IPS-15b (cell line): ENCODE measurements around the gene ITGB5.
"Not testable (repeated sequence)": the region's sequence is repeated elsewhere in the genome, so short reads cannot be mapped to it uniquely, and the experiment has no call there.

Experiments used
- H3K27me3 ChIP-seq: one replicate; pipeline ENCODE4 v1.6.1; 2013; ENCODE audit warnings: low read length; ENCODE audit not compliant: control insufficient read depth, insufficient read depth
- H3K36me3 ChIP-seq: one replicate; pipeline ENCODE4 v1.6.1; 2013; ENCODE audit warnings: low read length; ENCODE audit not compliant: control insufficient read depth, insufficient read depth
- H3K4me1 ChIP-seq: one replicate; pipeline ENCODE4 v1.6.1; 2013; ENCODE audit warnings: mild to moderate bottlenecking, low read length; ENCODE audit not compliant: control insufficient read depth, insufficient read depth
- H3K4me3 ChIP-seq: one replicate; pipeline ENCODE4 v1.5.1; 2013; ENCODE audit warnings: low read depth, low read length
- H3K9ac ChIP-seq: one replicate; pipeline ENCODE4 v1.6.1; 2013; ENCODE audit warnings: low read depth, mild to moderate bottlenecking, low read length
- H3K9me3 ChIP-seq: one replicate; pipeline ENCODE4 v1.6.1; 2013; ENCODE audit warnings: mild to moderate bottlenecking, low read length; ENCODE audit not compliant: control insufficient read depth, insufficient read depth

The ITGB5 gene

GRCh38 chr3:124787476-124788195 is 99.5 kb downstream of the ITGB5 start:
- Histone ChIP-seq H3K9me3 (no peaks in the 10 kb centered on the region), H3K4me1 (no peaks in the 10 kb centered on the region), H3K27me3 (no peaks in the 10 kb centered on the region), H3K36me3 (peaks cover 7% of the 10 kb centered on the region), H3K9ac (no peak overlapping the region), H3K4me3 (no peak overlapping the region)

- Histone ChIP-seq H3K9me3 (no peaks in the 10 kb centered on the region), H3K27me3 (no peaks in the 10 kb centered on the region), H3K36me3 (peaks cover 3% of the 10 kb centered on the region), H3K4me3 (no peak overlapping the region), H3K4me1 (no peaks in the 10 kb centered on the region), H3K9ac (no peak overlapping the region)
These were observed 100.5 kb downstream of the ITGB5 start for GRCh38 chr3:124786511-124787241.

- Histone ChIP-seq H3K36me3 (peaks cover 3% of the 10 kb centered on the region), H3K9me3 (no peaks in the 10 kb centered on the region), H3K4me1 (peaks cover 6% of the 10 kb centered on the region), H3K9ac (no peak overlapping the region), H3K27me3 (no peaks in the 10 kb centered on the region), H3K4me3 (no peak overlapping the region)
These were observed 101.2 kb downstream of the ITGB5 start for GRCh38 chr3:124785973-124786372.

GRCh38 chr3:124784686-124785382 is 102.3 kb downstream of the ITGB5 start:
- H3K9ac ChIP-seq = no peak overlapping the region
- H3K4me1 ChIP-seq = peaks cover 11% of the 10 kb centered on the region
- no peaks in the 10 kb centered on the region for H3K27me3 ChIP-seq
- H3K9me3 ChIP-seq = no peaks in the 10 kb centered on the region
- H3K4me3 ChIP-seq = no peak overlapping the region
- H3K36me3 ChIP-seq = peaks cover 3% of the 10 kb centered on the region

- Histone ChIP-seq H3K9me3 (no peaks in the 10 kb centered on the region), H3K27me3 (no peaks in the 10 kb centered on the region), H3K9ac (no peak overlapping the region), H3K4me1 (peaks cover 11% of the 10 kb centered on the region), H3K36me3 (peaks cover 3% of the 10 kb centered on the region), H3K4me3 (no peak overlapping the region)
These were observed 103.5 kb downstream of the ITGB5 start for GRCh38 chr3:124783696-124784095.

GRCh38 chr3:124782377-124782712 is 104.8 kb downstream of the ITGB5 start:
- H3K4me1 ChIP-seq = peaks cover 11% of the 10 kb centered on the region
- not testable (repeated sequence) for H3K9ac ChIP-seq, H3K27me3 ChIP-seq, H3K36me3 ChIP-seq, H3K4me3 ChIP-seq, H3K9me3 ChIP-seq

- no peak overlapping the region for H3K4me3 ChIP-seq
- no peaks in the 10 kb centered on the region for H3K27me3 ChIP-seq
- peaks cover 11% of the 10 kb centered on the region for H3K4me1 ChIP-seq
- peaks cover 3% of the 10 kb centered on the region for H3K36me3 ChIP-seq
- H3K9ac ChIP-seq = no peak overlapping the region
- H3K9me3 ChIP-seq = no peaks in the 10 kb centered on the region
These were observed 105.4 kb downstream of the ITGB5 start for GRCh38 chr3:124781476-124782376.

- Histone ChIP-seq H3K4me1 (peaks cover 11% of the 10 kb centered on the region), H3K9me3 (no peaks in the 10 kb centered on the region), H3K27me3 (no peaks in the 10 kb centered on the region), H3K4me3 (no peak overlapping the region), H3K9ac (no peak overlapping the region), H3K36me3 (peaks cover 3% of the 10 kb centered on the region)
These were observed 106.2 kb downstream of the ITGB5 start for GRCh38 chr3:124780761-124781475.

GRCh38 chr3:124780356-124780755 is 106.8 kb downstream of the ITGB5 start:
- H3K9ac ChIP-seq = no peak overlapping the region
- no peaks in the 10 kb centered on the region for H3K27me3 ChIP-seq
- H3K4me3 ChIP-seq = no peak overlapping the region
- H3K9me3 ChIP-seq = no peaks in the 10 kb centered on the region
- peaks cover 3% of the 10 kb centered on the region for H3K36me3 ChIP-seq
- H3K4me1 ChIP-seq = peaks cover 11% of the 10 kb centered on the region

GRCh38 chr3:124779751-124780191 is 107.4 kb downstream of the ITGB5 start:
- Histone ChIP-seq H3K27me3 (no peaks in the 10 kb centered on the region), H3K9ac (peak overlapping the region; percentile 37), H3K4me3 (no peak overlapping the region), H3K36me3 (peaks cover 4% of the 10 kb centered on the region), H3K4me1 (peaks cover 13% of the 10 kb centered on the region), H3K9me3 (no peaks in the 10 kb centered on the region)

- no peak overlapping the region for H3K9ac ChIP-seq
- H3K27me3 ChIP-seq = no peaks in the 10 kb centered on the region
- no peak overlapping the region for H3K4me3 ChIP-seq
- H3K9me3 ChIP-seq = no peaks in the 10 kb centered on the region
- H3K4me1 ChIP-seq = peaks cover 17% of the 10 kb centered on the region
- peaks cover 4% of the 10 kb centered on the region for H3K36me3 ChIP-seq
These were observed 108.0 kb downstream of the ITGB5 start for GRCh38 chr3:124779116-124779515.
